GM12801 (cell line): ENCODE results near the gene MAGOH.

Experiments used
- CTCF ChIP-seq: IDR thresholded peaks from one replicate; pipeline ENCODE4 v1.5.1; 2011; ENCODE audit warnings: control low read depth; ENCODE audit not compliant: insufficient read length; ENCODE audit errors: extremely low read depth

MAGOH gene

GRCh38 chr1:53203466-53203865 lies 34.9 kb downstream of the MAGOH start:
- TF ChIP-seq CTCF, result no peak

GRCh38 chr1:53198241-53198651 lies 40.1 kb downstream of the MAGOH start:
- TF ChIP-seq CTCF, result no peak

GRCh38 chr1:53197291-53198200 lies 40.8 kb downstream of the MAGOH start:
- no peak for TF ChIP-seq CTCF

- TF ChIP-seq CTCF, result no peak
Measured at GRCh38 chr1:53196485-53197290, 41.6 kb downstream of the MAGOH start, which contains the start of gene CPT2. CPT2 (plus strand) TSS chr1:53196824; CDS start chr1:53196944, 120 bp downstream.

- TF ChIP-seq CTCF, result no peak
Measured at GRCh38 chr1:53196017-53196484, 42.3 kb downstream of the MAGOH start.

GRCh38 chr1:53195246-53196016 lies 42.9 kb downstream of the MAGOH start:
- no peak for TF ChIP-seq CTCF
